NCI-H2107 treated with DMSO at 0.1 percent for 48 hours (cell line): Measurements from ENCODE around the gene CHST5.
"Not testable (repeated sequence)": the region's sequence is repeated elsewhere in the genome, so short reads cannot be mapped to it uniquely, and the experiment has no call there.

Source experiments
- DNase-seq: peaks from one replicate; lab custom pipeline; 2025; ENCODE audit not compliant: unreplicated experiment; lab: John Stamatoyannopoulos, UW

CHST5 gene

GRCh38 chr16:75552951-75553350 lies 17.0 kb upstream of the CHST5 start:
- DNase-seq = no peak

- DNase-seq = peak; percentile 7
These were observed 14.3 kb upstream of the CHST5 start for GRCh38 chr16:75550211-75550662.

- not testable (repeated sequence) for DNase-seq
These were observed 12.5 kb upstream of the CHST5 start for GRCh38 chr16:75548456-75548855.

- DNase-seq = no peak
These were observed 10.4 kb upstream of the CHST5 start for GRCh38 chr16:75546293-75546692.

GRCh38 chr16:75545879-75546278 lies 10.0 kb upstream of the CHST5 start:
- DNase-seq = not testable (repeated sequence)

GRCh38 chr16:75542462-75542861 lies 6.6 kb upstream of the CHST5 start:
- not testable (repeated sequence) for DNase-seq

GRCh38 chr16:75541236-75541635 lies 5.3 kb upstream of the CHST5 start:
- no peak for DNase-seq

GRCh38 chr16:75538882-75539565 lies 3.1 kb upstream of the CHST5 start:
- not testable (repeated sequence) for DNase-seq

- DNase-seq = no peak
These were observed 1.9 kb upstream of the CHST5 start for GRCh38 chr16:75537776-75538175.

GRCh38 chr16:75535211-75535843 lies 581 bp downstream of the CHST5 start:
- DNase-seq = no peak

- DNase-seq = no peak
These were observed 1.2 kb downstream of the CHST5 start for GRCh38 chr16:75534560-75535205.

GRCh38 chr16:75532791-75533190 lies 3.1 kb downstream of the CHST5 start:
- DNase-seq = no peak

GRCh38 chr16:75532142-75532765 lies 3.7 kb downstream of the CHST5 start:
- no peak for DNase-seq

GRCh38 chr16:75529959-75530358 lies 5.9 kb downstream of the CHST5 start:
- DNase-seq = no peak

- no peak for DNase-seq
These were observed 6.6 kb downstream of the CHST5 start for GRCh38 chr16:75529056-75529905.

GRCh38 chr16:75527825-75528299 lies 8.0 kb downstream of the CHST5 start:
- no peak for DNase-seq

- no peak for DNase-seq
These were observed 9.7 kb downstream of the CHST5 start for GRCh38 chr16:75526032-75526790.

- no peak for DNase-seq
These were observed 16.7 kb downstream of the CHST5 start for GRCh38 chr16:75519175-75519574.

- DNase-seq = not testable (repeated sequence)
These were observed 19.5 kb downstream of the CHST5 start for GRCh38 chr16:75516189-75516966.
